Ovary (tissue), 9 donors: Measurements from ENCODE around the gene AKR1D1. TPM values are rescaled to one million over a fixed set of nuclear protein-coding genes. Genes with fewer than 3 reads are reported as not detected.

Source experiments
- DNase-seq, 5 donors: peaks; one replicate each; pipeline ENCODE4 v3.0.0-alpha.2; 2019 to 2020
- H3K27ac ChIP-seq, 2 donors: fragments of 200-600 bp; one replicate each; pipeline versions ENCODE4 v1.5.1 to v1.8.0; 2019 to 2022
- H3K27me3 ChIP-seq: fragments of 200-600 bp; one replicate; pipeline ENCODE4 v1.8.0; 2022
- H3K36me3 ChIP-seq: fragments of 200-600 bp; sonication (generic); one replicate; pipeline ENCODE4 v1.5.1; 2019
- H3K4me1 ChIP-seq: one replicate; pipeline ENCODE4 v1.8.1; 2013; ENCODE audit warnings: mild to moderate bottlenecking, moderate library complexity; ENCODE audit not compliant: insufficient read depth
- H3K4me3 ChIP-seq: fragments of 200-600 bp; sonication (generic); one replicate; pipeline ENCODE4 v1.5.1; 2017
- H3K9me3 ChIP-seq, 2 donors: fragments of 200-600 bp in 1 of 2; sonication (generic) in 1 of 2; one replicate each; pipeline versions ENCODE4 v1.5.1 to v1.8.1; 2013 to 2019; ENCODE audit warnings: mild to moderate bottlenecking in 1 of 2, moderate library complexity in 1 of 2
- EP300 ChIP-seq: sonication (generic); formaldehyde crosslinking; IDR thresholded peaks from one replicate; pipeline ENCODE4 v1.6.1; 2017; ENCODE audit warnings: antibody characterized with exemption
- POLR2A ChIP-seq: fragments of 450-650 bp; IDR thresholded peaks from one replicate; pipeline ENCODE4 v1.6.1; 2017; ENCODE audit warnings: antibody characterized with exemption, mild to moderate bottlenecking, moderate library complexity
- WGBS, 3 donors: extraction: QIAGEN DNeasy Blood & Tissue Kit in 1 of 3; methylation state at CpG; one replicate each; pipeline versions ENCODE4 v1.1.5 to v1.1.7; 2013 to 2017; 5-methylcytosine and 5-hydroxymethylcytosine counted together
- intact Hi-C, 4 donors: fragments of 100-400 bp; cut with DNase I; formaldehyde crosslinking; loops; one replicate each; pipeline versions ENCODE4 v1.11.0 to v1.15.1; 2022 to 2023
- polyA plus RNA-seq, 2 donors: library from polyadenylated mRNA; stranded (reverse); fragments of 200-250 nt in 1 of 2; fragments of 350-450 nt in 1 of 2; fragmentation: Illumina TruSeq in 1 of 2; extraction: RNeasy Lipid Tissue Mini Kit (QIAGEN cat#74804) in 1 of 2; gene quantifications; one replicate each; pipeline ENCODE4 v1.2.3, GENCODE V29; 2013 to 2014
- total RNA-seq, 7 donors: library from RNA; depleted of rRNA in 2 of 7; stranded (reverse); fragments of >200 nt in 2 of 7; fragmentation: NEBNext Ultra II Directional in 3 of 7; extraction: Animal tissue kit (Norgen Biotek cat#: 25700) in 3 of 7; gene quantifications; one replicate each; pipeline versions ENCODE4 v1.1.0 to v1.2.4, GENCODE V29; 2016 to 2023
- TF ChIP-seq, protein P1 (sequence below), 3 donors: fragments of 450-650 bp in 2 of 3; fragments of 200-600 bp in 1 of 3; IDR thresholded peaks; one replicate each; pipeline versions ENCODE4 v1.5.1 to v1.8.0; 2016 to 2022; ENCODE audit warnings: antibody characterized with exemption in 3 of 3, mild to moderate bottlenecking in 1 of 3
- donor health status: DM: no; HTN: no; CAD: no; lungs with moderate emphysema.
- donor health status: DM: no; HTN: no; CAD: no.
- donor health status: Bipolar disorder and iron deficiency.
- donor health status: DM: yes; HTN: yes; CAD: no.
- donor health status: DM: no; HTN: no; CAD: no.
- donor health status: DM: yes; HTN: yes; CAD: no.

The AKR1D1 gene
- total and polyA plus RNA-seq, 9 donors = not detected

DNA sequence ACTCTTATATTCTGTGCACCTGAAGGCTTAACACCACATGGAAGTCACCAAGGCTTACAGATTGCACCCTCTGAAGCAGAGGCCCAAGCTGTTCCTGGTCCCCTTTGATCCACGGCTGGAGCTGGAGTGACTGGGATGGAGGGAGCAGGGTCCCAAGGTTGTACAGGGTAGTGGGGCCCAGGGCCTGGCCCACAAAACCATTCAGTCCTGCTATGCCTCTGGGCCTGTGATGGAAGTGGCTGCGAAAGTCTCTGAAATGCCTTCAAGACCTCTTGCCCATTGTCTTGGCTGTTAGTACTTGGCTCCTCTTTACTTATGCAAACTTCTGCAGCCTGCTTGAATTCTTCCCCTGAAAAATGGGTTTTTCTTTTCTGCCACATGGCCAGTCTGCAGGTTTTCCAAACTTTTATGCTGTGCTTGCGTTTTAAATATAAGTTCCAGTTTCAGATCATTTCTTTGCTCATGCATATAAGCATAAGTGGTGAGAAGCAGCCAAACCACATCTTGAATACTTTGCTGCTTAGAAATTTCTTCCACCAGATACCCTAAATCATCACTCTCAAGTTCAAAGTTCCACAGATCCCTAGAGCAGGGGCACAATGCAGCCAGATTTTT lies 53.4 kb downstream of the AKR1D1 start:
- H3K36me3 ChIP-seq = no peaks in the 10 kb centered on the region
- TF ChIP-seq, protein P1, sequence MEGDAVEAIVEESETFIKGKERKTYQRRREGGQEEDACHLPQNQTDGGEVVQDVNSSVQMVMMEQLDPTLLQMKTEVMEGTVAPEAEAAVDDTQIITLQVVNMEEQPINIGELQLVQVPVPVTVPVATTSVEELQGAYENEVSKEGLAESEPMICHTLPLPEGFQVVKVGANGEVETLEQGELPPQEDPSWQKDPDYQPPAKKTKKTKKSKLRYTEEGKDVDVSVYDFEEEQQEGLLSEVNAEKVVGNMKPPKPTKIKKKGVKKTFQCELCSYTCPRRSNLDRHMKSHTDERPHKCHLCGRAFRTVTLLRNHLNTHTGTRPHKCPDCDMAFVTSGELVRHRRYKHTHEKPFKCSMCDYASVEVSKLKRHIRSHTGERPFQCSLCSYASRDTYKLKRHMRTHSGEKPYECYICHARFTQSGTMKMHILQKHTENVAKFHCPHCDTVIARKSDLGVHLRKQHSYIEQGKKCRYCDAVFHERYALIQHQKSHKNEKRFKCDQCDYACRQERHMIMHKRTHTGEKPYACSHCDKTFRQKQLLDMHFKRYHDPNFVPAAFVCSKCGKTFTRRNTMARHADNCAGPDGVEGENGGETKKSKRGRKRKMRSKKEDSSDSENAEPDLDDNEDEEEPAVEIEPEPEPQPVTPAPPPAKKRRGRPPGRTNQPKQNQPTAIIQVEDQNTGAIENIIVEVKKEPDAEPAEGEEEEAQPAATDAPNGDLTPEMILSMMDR (IDR thresholded peaks at IDR 0.05) = no peak
- TF ChIP-seq POLR2A (no peak), EP300 (no peak)
- H3K27me3 ChIP-seq = no peaks in the 10 kb centered on the region
- H3K4me3 ChIP-seq = no peak overlapping the region
- H3K9me3 ChIP-seq = no peaks in the 10 kb centered on the region
- 91 to 96% (median 94%) methylated on average over 3 of the region's 3 CpGs for WGBS, 3 donors
- H3K27ac ChIP-seq = no peak overlapping the region
- intact Hi-C loops = no loop called here
- H3K4me1 ChIP-seq = no peaks in the 10 kb centered on the region
- DNase-seq = no peak

DNA sequence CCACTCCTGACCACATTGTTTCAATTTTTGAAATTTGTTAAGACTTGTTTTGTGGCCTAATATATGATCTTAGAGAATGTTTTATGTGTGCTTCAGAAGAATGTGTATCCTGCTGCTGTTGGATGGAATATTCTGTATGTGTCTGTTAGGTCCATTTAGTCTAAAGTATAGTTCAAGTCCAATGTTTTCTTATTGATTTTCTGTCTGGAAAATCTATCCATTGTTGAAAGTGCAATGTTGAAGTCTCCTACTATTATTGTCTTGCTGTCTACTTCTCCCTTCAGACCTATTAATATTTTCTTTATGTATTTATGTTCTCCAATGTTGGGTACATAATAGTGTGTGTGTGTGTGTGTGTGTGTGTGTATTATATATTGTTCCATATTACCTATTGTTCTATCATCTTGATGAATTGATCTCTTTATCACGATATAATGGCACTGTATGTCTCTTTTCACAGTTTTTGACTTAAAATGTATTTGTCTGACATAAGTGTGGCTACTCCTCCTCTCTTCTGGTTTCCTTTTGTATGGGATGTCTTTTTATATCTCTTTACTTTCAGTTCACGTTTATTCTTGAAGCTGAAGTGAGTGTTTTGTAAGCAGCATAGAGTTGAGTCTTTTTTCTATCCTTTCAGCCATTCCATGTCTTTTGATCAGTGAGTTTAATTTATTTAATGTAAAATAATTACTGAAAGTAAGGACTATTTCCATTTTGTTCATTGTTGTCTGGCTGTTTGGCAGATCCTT lies 61.3 kb downstream of the AKR1D1 start:
- Histone ChIP-seq H3K27me3 (no peaks in the 10 kb centered on the region), H3K27ac (no peak overlapping the region), H3K4me1 (no peaks in the 10 kb centered on the region), H3K9me3 (no peaks in the 10 kb centered on the region), H3K4me3 (no peak overlapping the region), H3K36me3 (no peaks in the 10 kb centered on the region)
- intact Hi-C loops = no loop called here
- no peak for DNase-seq
- TF ChIP-seq EP300 (no peak), POLR2A (no peak)
- TF ChIP-seq, protein P1 (IDR thresholded peaks at IDR 0.05) = no peak
- WGBS, 3 donors = 67 to 74% (median 69%) methylated on average over 2 of the region's 2 CpGs

DNA sequence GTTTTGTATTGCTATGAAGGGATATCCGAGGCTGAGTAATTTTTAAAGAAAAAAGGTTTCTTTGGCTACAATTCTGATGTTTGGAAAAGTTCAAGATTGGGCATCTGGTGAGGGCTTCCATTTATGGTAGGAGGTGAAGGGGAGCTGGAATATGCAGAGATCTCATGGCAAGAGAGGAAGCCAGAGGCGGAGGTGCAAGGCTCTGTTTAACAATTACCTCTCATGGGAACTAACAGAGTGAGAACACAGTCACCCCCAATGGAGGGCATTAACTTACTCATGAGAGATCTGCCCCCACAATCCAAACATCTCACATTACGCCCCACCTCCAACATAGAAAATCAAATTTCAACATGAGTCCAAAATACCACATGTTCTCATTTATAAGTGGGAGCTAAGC lies 62.0 kb downstream of the AKR1D1 start:
- Histone ChIP-seq H3K4me1 (no peaks in the 10 kb centered on the region), H3K27me3 (no peaks in the 10 kb centered on the region), H3K9me3 (no peaks in the 10 kb centered on the region), H3K27ac (no peak overlapping the region), H3K36me3 (no peaks in the 10 kb centered on the region), H3K4me3 (no peak overlapping the region)
- TF ChIP-seq EP300 (no peak), POLR2A (no peak)
- TF ChIP-seq, protein P1 (IDR thresholded peaks at IDR 0.05) = no peak
- intact Hi-C loops = no loop called here
- no peak for DNase-seq
- WGBS, 3 donors = 47 to 50% (median 49%) methylated on average over 3 of the region's 3 CpGs

DNA sequence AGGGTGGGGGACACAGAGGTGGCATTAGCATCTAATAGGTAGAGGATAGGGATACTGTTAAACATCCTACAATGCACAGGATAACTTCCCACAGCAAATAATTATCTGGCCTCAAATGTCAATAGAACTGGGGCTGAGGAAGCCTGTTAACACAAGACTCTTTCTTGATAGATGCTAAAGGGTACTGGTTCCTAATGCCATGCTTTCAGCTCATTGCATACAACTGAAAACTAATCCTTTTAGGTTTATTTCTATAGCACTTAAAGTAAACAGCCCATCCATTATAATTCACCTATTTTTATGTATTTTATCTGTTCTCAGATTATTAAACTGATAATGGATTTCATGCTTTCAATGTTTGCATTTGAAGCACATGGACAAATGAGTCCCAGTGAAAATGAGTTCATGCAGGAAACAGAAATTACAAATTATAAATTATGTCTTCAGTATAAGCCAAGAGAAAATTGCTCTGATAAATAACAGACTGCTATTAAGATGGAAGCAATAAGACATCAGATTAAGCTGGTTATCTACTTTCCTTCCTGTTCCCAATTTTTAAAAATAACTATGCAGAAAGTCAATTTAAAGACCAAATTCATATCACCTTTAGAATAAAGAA lies 66.4 kb downstream of the AKR1D1 start:
- Histone ChIP-seq H3K9me3 (no peaks in the 10 kb centered on the region), H3K27ac (no peak overlapping the region), H3K4me3 (no peak overlapping the region), H3K36me3 (no peaks in the 10 kb centered on the region), H3K27me3 (no peaks in the 10 kb centered on the region), H3K4me1 (no peaks in the 10 kb centered on the region)
- no peak for DNase-seq
- TF ChIP-seq POLR2A = no peak
- TF ChIP-seq EP300 = no peak
- TF ChIP-seq, protein P1 (IDR thresholded peaks at IDR 0.05) = no peak
- intact Hi-C loops = no loop called here
